HG02623 (cell line): ENCODE data around the gene MT2A.

ENCODE experiments used
- ATAC-seq: cut with Tn5 transposase; IDR thresholded peaks from one replicate; pipeline ENCODE4 v1.9.1; 2021; ENCODE audit warnings: moderate library complexity; ENCODE audit not compliant: unreplicated experiment

Gene MT2A

DNA sequence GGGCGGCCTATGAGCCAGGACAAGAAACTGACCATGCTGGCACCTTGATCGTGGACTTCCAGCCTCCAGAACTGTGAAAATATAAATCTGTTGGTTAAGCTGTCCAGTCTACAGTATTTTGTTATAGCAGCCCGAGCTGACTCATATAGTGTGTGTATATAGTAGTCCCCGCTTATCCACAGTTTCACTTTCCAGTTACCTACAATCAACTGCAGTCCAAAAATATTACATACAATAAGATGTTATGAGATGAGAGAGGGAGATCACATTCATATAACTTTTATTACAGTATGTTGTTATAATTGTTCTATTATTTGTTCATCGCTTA lies 14.1 kb upstream of the MT2A start:
- ATAC-seq: no peak

DNA sequence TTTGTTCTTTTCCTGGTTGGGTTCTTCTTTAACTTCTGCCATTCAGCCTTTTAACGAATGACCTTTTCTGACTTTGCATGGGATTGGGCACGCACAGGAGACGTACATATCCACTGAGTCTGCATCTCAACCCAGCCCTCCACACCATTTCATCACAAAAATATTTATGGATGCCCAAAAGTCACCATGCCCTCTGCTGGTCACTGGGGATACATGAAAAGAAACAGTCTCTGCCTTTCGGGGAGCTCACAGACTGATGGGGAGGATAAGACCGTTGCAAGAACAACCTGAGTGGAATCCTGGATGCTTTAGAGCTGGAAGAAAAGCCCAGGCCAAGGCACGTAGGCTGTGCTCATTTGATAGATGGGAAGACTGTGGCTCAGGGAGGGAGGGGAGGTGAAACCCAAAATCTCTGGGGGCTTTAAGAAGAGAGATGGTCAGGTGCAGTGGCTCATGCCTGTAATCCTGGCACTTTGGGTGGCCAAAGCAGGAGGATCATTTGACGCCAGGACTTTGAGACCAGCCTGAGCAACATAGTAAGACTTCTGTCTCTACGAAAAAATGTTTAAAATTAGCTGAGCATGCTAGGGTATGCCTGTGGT lies 7.9 kb upstream of the MT2A start:
- ATAC-seq: no peak

DNA sequence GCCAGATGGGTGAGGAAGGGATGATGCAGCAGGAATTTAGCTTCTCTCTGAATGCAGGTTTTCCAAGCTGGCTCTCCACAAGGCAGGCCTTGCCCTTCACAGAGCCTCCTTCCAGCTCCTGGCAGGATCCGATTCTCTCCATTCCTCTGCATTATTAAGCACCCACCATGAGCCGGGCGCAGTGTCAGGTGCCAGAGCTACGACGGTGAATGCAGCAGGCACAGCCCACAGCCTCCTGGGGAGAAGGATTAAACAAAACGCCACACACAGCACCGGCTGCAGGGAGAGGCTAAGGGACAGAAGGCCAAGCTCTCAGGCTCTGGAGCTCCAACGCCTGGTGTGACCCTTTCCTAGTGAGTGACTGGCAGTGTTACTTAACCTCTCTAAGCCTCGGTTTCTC lies 7.1 kb upstream of the MT2A start:
- ATAC-seq: no peak

DNA sequence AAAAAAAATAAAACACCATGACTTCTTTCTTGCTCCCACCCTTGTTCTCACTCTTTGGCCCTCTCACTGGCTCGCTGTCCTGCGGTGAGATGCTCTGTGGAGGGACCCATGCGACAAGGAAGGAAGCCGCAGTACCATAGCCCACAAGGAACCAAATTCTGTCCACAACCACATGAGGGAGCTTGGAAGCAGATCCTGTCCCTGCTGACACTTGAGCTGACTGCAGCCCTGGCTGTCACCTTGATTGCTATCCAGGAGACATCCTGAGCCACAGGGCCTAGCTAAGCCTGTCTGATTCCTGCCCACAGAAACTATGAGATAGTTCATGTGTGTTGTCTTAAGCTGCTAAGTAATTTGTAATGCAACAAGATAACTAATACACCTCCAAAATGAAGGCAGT lies 4.8 kb upstream of the MT2A start:
- no peak for ATAC-seq

DNA sequence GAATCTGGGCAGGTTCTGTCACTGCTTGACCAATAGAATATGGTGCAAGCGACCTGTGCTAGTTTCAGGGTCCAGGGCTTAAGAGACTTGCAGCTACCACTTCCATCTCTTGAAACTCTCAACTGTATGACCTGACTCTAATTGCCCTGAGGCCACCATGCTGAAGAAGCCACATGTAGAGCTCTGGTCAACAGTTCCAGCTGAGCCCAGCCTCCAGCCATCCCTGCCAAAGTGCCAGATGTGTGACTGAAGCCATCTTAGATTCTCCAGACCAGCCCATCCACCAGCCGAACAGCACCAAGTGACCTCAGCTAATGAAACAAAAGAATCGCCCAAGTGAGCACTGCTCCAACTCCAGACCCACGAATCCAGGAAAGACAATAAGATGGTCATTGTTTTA lies 3.4 kb upstream of the MT2A start:
- no peak for ATAC-seq

DNA sequence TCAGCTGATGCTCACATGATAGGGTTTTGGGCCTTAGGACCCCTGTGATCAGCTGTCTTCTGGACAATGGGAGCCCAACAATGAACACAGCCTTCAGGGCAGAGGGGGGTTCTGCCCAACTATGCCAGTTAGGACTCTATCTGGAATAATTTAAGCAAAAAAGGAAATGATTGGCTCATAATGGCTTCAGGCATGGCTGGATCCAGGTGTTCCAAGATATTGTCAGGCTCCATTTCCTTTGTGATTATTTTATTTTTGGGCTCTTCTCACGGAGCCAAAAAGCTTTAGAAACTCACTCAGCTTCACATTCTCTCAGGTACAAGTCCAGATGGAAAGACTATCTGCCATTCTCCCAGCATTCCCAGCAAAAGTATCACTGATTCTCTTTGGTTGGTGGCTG lies 2.9 kb upstream of the MT2A start:
- no peak for ATAC-seq

DNA sequence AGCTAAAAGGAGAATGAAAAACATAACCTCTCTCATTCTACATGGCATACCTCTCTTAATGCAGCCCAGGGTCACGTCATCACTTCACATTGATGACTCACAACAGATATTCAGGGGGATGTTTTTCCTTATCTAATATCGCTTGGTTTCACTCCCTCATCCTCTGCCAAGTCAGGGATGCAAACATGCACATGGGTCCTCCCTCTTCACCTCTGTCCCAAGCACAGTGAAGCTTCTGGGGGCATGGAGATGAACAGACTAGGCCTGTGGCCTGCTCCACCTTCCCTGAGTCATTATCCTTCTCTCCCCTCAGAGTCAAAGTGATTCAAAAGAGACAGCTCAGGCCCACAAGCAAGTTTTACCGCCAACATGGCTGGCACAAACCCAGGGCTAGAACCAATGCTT lies 2.3 kb upstream of the MT2A start:
- no peak for ATAC-seq

DNA sequence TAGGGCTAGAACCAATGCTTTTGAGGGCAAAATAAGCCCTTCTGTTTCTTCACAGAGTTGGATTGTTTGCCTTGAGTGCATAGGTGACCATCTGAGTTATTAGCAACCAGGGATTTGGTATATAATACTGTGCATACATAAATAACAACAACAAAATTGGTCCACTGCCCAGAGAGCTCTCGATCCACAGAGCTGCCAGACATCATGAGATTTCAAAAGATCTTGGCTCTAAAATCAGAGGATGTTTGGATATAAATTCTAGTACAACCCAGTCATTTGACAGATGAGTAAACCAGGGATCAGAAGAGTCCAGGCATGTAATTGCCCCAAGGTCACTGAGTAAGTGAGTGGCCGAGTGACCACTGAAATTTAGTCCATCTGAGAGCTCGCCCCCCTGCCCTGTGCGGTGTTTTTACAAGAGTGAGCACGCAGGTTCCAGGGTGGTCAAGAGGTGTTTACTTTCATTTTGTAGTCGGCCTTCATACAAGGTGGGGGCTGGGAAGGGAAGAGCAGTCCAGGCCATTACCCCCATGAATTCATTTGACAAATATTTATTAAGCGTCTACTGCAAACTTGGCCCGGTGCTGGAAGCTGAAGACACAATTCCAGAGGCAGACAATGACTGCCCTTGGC lies 1.8 kb upstream of the MT2A start:
- no peak for ATAC-seq

DNA sequence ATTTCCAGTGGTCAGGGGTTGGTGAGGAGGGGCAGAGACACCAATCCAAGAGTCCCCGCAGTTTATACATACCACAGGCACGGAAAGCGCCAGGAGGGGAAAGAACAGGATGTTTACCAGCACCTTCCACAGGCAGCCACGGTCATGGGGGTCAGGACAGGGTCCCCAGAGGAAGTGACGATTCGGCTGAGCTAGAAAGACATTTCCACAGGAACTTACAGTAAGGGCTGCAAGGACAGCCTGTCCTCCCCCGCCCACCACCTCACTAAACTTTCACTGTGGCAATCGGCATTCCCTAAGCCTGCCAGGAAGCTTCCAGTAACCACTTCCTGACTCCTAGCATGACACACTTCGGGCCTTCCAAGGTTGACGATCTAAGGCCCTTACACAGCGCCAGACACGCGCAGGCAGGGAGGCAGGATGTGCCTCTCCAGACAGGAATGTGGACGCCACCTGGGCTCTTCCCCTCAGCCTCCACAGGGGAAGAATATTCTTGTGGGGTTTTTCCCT lies 1.2 kb upstream of the MT2A start:
- no peak for ATAC-seq

DNA sequence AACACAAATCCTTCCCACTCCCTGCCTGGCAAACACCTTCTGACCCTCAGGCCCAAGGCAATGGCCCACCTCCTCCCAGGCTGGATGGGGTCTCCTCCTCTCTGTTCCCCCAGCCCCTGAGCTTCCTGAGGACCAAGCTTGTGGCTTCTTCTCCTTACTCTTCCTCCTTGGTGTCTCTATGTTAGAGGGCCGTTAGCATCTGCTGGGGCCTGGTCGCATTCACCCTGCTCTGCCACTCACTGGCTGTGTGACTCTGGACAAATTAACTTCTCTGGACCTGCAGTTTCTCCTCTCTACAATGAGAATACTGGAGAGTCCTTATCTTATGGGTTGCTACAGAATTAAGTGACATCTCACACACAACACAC lies 725 bp upstream of the MT2A start:
- no peak for ATAC-seq

DNA sequence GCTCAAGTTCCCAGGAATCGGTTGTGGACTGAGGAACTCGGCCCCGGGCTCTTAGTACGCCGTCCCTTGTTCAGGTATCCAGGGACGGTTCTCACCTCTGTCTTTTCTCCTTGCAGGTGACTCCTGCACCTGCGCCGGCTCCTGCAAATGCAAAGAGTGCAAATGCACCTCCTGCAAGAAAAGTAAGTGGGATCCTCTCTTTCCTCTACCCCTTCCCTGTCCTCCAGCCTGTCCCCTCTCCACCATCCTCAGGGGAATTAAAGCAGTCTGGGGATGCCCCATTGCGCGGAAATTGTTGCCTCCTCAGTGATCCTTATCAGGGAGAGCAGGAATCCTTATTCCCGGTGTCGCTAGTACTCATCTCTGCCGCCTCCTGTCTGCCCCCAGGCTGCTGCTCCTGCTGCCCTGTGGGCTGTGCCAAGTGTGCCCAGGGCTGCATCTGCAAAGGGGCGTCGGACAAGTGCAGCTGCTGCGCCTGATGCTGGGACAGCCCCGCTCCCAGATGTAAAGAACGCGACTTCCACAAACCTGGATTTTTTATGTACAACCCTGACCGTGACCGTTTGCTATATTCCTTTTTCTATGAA lies 585 bp downstream of the MT2A start:
- ATAC-seq: no peak

DNA sequence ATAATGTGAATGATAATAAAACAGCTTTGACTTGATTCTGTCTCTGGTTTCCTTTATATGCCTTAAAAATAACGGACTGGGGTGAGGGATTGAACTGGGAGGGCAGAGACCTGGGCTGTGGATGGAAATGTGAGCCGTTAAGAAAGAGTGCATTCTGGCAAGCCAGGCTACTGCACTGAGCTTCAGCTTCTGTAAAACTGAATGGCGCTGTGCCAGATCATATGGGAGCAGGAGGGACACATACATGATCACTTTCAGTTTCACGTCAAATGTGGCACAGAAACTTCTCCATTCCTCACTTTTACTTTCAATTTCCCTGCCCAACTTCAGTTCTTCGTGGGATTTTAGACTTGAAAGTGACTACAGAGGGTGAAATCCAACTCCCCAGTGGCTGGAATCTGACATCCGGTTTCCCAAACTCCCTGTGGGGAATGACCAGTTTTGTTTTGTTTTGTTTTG lies 1.1 kb downstream of the MT2A start:
- peak; percentile 36 for ATAC-seq

DNA sequence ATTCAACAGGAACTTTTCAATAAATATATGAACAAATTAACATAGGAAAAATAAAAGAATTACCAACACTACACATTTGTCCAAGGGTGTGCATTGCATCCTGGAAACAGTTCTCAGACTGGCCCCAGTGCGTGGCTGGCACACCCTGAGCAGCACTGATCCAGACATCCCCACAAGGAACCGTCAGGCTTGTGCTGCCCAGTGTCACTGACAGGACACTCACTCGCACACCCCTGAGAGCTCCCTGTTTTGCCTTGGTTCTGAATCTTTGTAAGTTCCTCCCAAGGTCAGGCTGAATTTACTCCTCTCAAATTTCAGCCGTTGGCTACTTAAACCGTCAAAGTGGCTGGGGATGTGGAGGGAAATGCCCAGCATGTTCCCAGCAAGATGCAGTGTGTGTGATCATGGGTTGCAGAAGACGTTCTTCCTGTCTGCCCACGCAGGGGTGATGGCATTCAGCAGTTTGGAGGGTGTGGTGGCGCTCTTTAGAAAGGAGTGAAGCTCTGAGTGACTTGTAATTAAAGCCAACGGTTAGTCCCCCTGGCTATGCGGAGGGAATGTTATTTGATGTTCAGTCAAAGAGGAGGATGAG lies 1.7 kb downstream of the MT2A start:
- no peak for ATAC-seq

DNA sequence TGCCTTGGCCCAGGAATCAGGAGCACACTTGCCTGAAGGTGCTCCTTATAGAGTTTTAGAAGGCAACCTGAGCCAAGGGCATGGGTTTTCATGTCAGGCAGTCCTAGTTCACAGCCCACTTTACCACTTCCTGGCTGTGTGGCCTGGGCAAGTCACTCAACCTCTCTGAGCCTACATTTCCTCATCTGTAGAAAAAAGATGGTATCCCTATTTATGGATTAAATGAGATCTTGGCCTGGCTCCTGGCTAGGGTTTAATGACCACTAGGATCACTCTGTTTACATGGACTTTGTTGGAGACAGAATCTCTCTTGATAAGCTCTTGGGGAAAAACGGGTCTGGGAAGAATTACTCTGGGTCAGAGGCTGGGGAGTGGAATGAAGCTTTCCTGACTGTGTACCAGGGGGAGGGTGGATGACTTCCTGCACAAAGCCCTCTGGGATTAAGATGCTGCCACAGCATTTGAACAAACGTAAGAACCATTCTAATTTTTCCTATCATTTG lies 2.3 kb downstream of the MT2A start:
- ATAC-seq: no peak

DNA sequence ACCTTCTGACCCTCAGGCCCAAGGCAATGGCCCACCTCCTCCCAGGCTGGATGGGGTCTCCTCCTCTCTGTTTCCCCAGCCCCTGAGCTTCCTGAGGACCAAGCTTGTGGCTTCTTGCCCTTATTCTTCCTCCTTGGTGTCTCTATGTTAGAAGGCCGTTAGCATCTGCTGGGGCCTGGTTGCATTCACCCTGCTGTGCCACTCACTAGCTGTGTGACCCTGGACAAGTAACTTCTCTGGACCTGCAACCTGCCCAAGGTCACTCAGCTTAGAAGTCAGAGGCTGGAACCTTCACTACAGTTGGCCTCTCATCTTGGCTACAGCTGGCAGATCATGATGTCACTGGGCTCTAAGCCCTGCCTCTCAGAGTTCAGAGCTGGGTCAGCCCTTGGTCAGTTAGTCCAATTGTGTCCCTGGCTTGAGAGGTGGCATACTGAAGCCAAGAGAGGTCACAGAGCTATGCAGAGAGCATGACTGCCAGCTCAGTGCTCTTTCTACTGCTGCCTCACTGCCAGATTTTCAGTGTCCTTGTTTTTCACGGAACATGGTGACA lies 3.0 kb downstream of the MT2A start:
- no peak for ATAC-seq

DNA sequence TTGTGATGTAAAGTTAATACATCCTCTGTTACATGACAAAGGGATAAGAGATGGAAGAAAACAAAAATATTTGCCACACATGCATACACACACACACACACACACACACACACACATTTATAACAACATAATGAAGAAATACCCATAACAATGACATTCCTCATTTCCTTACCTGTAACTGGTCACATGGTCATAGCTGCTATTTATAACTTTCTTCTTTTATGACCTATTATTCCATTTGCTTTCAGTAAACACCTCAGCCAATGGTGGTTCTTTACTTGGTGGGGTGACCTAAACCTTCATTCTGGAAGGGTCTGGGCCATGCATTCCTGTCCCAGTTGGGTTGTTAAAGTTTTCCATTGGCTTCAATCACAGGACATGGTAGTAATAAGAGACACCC lies 5.3 kb downstream of the MT2A start:
- ATAC-seq: no peak

DNA sequence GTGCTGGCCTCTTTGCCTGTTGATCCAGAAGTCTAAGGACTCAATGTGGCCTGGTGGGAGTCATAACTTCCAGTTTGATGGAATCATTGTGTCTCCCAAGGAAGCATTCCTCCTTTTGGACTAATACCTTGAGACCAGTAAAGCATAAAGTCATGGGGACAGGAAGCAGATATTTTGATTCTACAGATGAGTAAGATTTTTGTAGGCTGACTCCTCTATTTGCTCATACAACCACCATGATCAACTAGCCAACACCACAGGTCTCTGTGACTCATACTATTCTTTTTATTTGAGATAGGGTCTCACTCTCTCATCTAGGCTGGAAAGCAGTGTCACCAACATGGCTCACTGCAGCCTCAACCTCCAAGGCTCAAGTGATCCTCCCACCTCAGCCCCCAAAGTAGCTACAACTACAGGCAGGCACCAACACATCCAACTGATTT lies 6.2 kb downstream of the MT2A start:
- no peak for ATAC-seq

DNA sequence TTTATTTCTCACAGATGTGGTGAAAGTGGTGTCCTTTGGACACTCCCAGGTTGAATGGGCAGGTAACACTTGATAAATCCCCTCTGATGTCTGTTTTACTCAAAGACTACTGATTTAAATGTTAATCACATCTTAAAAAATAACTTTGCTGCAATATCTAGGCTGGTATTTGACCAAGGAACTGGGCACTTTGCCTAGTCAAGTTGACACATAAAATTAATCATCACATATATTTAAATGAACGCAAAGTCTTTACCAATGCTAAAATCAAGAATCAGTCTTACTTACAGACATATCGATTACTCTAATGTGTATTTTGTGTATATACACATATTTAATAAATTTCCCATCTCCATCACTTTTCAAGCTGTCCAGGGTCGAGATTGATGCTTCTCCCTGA lies 7.0 kb downstream of the MT2A start:
- no peak for ATAC-seq

DNA sequence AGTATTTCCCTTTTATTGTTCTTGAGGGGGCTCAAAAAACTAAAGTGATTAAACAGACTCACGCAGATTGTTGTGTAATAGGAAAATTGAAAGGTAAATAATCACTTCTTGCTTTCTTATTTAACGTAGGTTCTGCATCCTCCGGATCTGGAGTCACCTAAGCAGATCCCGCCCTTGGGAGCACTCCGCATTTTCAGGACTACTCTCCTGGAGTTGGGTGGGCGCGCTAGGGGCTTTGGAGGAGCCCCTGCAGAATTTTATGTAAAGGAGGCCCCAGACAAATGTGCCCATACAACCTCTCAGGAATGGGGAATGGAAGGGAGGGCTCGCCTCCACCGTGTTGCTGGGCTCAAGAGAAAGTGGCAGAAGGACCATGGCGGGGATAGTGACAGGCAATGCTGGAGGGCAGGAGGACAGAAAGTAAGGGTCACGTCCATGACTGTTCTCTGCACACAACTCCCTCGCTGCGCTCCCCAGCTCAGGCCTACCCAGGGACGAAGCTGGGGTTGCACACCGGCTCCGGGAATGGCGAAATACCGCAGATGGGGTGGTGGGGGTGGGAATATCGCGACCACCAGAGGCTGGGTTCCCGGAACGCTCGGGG lies 8.3 kb downstream of the MT2A start:
- ATAC-seq: no peak

DNA sequence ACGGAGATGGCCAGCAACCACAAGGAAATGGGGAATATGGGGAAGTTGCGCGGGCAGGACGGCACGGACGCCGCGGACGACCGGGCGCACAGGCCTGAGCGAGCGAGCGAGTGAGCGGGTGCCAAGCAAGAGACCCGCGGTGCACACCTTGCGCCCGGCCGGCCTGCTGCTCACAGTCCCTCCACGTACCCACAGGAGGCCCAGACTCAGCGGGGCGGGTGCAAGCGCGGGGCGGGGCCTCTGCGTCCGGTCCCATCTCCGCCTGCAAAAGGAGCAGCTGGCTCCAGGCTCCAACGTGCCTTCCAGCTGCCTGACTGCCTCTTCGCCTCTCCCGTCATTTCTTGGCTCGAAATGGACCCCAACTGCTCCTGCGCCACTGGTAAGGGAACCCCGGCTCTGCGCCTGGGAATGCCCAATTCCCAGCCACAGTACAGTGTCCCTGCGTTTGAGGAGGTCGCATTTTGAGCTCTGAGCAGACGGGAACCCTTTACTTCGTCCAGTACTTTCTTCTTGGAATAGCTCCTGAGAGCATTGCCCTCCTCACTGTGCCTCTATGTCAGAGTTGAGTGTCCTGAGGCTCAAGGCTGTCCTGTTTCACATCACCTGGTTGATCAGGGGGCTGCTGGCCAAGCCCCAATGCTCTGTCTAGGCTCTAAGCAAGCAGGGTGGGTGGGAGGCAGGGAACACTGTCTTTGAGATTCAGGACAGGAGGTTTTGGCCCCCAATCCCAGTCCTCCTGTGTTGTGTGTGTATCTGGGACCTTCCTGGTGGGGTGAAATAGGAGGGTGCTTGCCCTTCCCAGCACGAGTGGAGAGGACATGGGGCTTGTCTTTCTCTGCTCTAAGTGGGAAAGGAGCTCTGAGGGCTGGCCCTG lies 9.1 kb downstream of the MT2A start:
- no peak for ATAC-seq
